ENCODE measurements around the gene EFHD1.

DNA sequence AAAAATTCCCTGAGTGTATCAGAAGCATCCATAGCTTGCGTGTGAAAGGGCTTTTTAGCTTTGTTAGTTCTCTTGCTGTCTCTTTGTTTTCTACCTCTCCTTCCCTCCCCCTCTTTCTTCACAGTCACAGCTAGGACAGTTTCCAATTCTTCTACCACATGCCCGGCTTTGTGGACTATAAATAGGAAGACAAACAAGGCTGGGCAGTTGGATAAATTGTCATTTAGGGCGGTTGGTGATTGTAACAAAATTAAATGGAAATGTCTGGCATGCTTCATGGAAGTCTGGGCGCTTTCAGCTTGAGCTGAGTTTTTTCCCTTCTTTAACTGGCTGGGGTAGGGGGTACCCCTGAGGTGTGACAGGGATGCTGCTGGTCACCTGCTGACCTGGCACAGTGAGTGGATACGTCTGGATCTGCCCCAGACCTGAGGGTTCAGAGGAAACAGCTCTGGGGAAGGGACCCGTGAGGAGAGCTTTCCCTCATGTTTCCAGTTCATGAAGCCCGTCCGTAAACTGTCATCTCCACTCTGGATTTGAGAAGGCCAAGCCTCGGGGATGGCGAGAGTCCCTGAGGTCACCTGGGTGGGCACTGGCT is 34.7 kb downstream of the EFHD1 start:
- TF ChIP-seq EP300 (IDR thresholded peaks at IDR 0.05; ENCODE audit: low read depth) (no peak), POLR2AphosphoS5 (IDR thresholded peaks at IDR 0.05) (no peak), POLR2A (IDR thresholded peaks at IDR 0.05) (no peak)
- TF ChIP-seq, protein P1, sequence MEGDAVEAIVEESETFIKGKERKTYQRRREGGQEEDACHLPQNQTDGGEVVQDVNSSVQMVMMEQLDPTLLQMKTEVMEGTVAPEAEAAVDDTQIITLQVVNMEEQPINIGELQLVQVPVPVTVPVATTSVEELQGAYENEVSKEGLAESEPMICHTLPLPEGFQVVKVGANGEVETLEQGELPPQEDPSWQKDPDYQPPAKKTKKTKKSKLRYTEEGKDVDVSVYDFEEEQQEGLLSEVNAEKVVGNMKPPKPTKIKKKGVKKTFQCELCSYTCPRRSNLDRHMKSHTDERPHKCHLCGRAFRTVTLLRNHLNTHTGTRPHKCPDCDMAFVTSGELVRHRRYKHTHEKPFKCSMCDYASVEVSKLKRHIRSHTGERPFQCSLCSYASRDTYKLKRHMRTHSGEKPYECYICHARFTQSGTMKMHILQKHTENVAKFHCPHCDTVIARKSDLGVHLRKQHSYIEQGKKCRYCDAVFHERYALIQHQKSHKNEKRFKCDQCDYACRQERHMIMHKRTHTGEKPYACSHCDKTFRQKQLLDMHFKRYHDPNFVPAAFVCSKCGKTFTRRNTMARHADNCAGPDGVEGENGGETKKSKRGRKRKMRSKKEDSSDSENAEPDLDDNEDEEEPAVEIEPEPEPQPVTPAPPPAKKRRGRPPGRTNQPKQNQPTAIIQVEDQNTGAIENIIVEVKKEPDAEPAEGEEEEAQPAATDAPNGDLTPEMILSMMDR (IDR thresholded peaks at IDR 0.05) = no peak

All from transverse colon (tissue), 4 donors.